AG09309 (cell line): ENCODE results near the gene RIMKLA.

Experiments
- DNase-seq: peaks from one replicate; pipeline ENCODE4 v3.0.0-alpha.2; 2010; ENCODE audit warnings: low read depth
- H3K4me3 ChIP-seq: 2 replicates; pipeline ENCODE4 v1.5.1; 2011; ENCODE audit warnings: mild to moderate bottlenecking, low read depth, low read length, moderate library complexity; ENCODE audit not compliant: control insufficient read depth
- CTCF ChIP-seq: IDR thresholded peaks from 2 replicates; pipeline ENCODE4 v1.5.1; 2011; ENCODE audit warnings: mild to moderate bottlenecking, low read depth, low read length, inconsistent platforms; ENCODE audit not compliant: insufficient read depth, control insufficient read depth; ENCODE audit errors: missing control alignments

RIMKLA gene

GRCh38 chr1:42336978-42337377, 43.6 kb upstream of the RIMKLA start:
- no peak overlapping the region for H3K4me3 ChIP-seq
- TF ChIP-seq CTCF: no peak
- DNase-seq: no peak

GRCh38 chr1:42340093-42340492, 40.5 kb upstream of the RIMKLA start:
- TF ChIP-seq CTCF: no peak
- DNase-seq: no peak
- no peak overlapping the region for H3K4me3 ChIP-seq

- no peak for TF ChIP-seq CTCF
- no peak overlapping the region for H3K4me3 ChIP-seq
- no peak for DNase-seq
These were observed 39.7 kb upstream of the RIMKLA start for GRCh38 chr1:42340901-42341300.

GRCh38 chr1:42343049-42343448, 37.5 kb upstream of the RIMKLA start:
- no peak for DNase-seq
- no peak overlapping the region for H3K4me3 ChIP-seq
- no peak for TF ChIP-seq CTCF

- H3K4me3 ChIP-seq: no peak overlapping the region
- no peak for DNase-seq
- no peak for TF ChIP-seq CTCF
These were observed 32.1 kb upstream of the RIMKLA start for GRCh38 chr1:42348498-42348897.

GRCh38 chr1:42350086-42350485, 30.5 kb upstream of the RIMKLA start:
- H3K4me3 ChIP-seq: no peak overlapping the region
- no peak for DNase-seq
- TF ChIP-seq CTCF: no peak

GRCh38 chr1:42358791-42359190, 21.8 kb upstream of the RIMKLA start:
- TF ChIP-seq CTCF: no peak
- no peak overlapping the region for H3K4me3 ChIP-seq
- no peak for DNase-seq
